DND-41 (cell line): ENCODE data around the gene ANGPTL1.

Experiments
- ATAC-seq: fragments of 200-7000 bp; cut with Tn5 transposase; 3 replicates; pipeline ENCODE4 v1.9.1; 2021; ENCODE audit warnings: low read depth; ENCODE audit not compliant: insufficient read depth
- DNase-seq: peaks from one replicate; pipeline ENCODE4 v3.0.0-alpha.2; 2020
- H2AFZ ChIP-seq: 2 replicates; pipeline ENCODE4 v1.6.0; 2012; ENCODE audit warnings: low read depth, low read length
- H3K27ac ChIP-seq: 2 replicates; pipeline ENCODE4 v1.5.1; 2012; ENCODE audit warnings: low read length, inconsistent platforms
- H3K27me3 ChIP-seq: fragments of 200-600 bp; sonication (generic); 2 replicates; pipeline ENCODE4 v1.6.0; 2012; ENCODE audit warnings: low read length, mild to moderate bottlenecking, inconsistent platforms; ENCODE audit not compliant: insufficient read depth, poor library complexity
- H3K36me3 ChIP-seq: 2 replicates; pipeline ENCODE4 v1.5.1; 2012; ENCODE audit warnings: low read length, inconsistent platforms; ENCODE audit not compliant: insufficient read depth
- H3K4me1 ChIP-seq: 2 replicates; pipeline ENCODE4 v1.5.1; 2012; ENCODE audit warnings: mild to moderate bottlenecking, low read length; ENCODE audit not compliant: insufficient read depth
- H3K4me2 ChIP-seq: 2 replicates; pipeline ENCODE4 v1.6.0; 2012; ENCODE audit warnings: mild to moderate bottlenecking, moderate library complexity, low read length, inconsistent platforms; ENCODE audit not compliant: insufficient read depth
- H3K4me3 ChIP-seq, 2 experiments: fragments of 200-600 bp in 1 of 2; shearing (Covaris generic) in 1 of 2; 2 replicates each; pipeline ENCODE4 v1.5.1; 2012 to 2016; ENCODE audit warnings: inconsistent platforms in 2 of 2, low read length in 2 of 2, mild to moderate bottlenecking in 2 of 2, low read depth in 1 of 2, moderate library complexity in 1 of 2
- H3K79me2 ChIP-seq: 2 replicates; pipeline ENCODE4 v1.6.0; 2012; ENCODE audit warnings: low read length, inconsistent platforms; ENCODE audit not compliant: insufficient read depth
- H3K9ac ChIP-seq: 2 replicates; pipeline ENCODE4 v1.6.0; 2012; ENCODE audit warnings: low read depth, mild to moderate bottlenecking, inconsistent platforms, low read length, moderate library complexity
- H3K9me3 ChIP-seq: 2 replicates; pipeline ENCODE4 v1.5.1; 2012; ENCODE audit warnings: low read length, moderate library complexity, mild to moderate bottlenecking, inconsistent platforms; ENCODE audit not compliant: insufficient read depth, severe bottlenecking
- H4K20me1 ChIP-seq: 2 replicates; pipeline ENCODE4 v1.6.0; 2012; ENCODE audit warnings: low read length; ENCODE audit not compliant: insufficient read depth
- EZH2 ChIP-seq: IDR thresholded peaks from 3 replicates; pipeline ENCODE4 v1.6.1; 2012; ENCODE audit warnings: borderline replicate concordance, low read depth, mild to moderate bottlenecking, moderate library complexity, low read length, inconsistent platforms; ENCODE audit not compliant: severe bottlenecking
- TF ChIP-seq, protein P1 (sequence below): IDR thresholded peaks from 2 replicates; pipeline ENCODE4 v1.5.1; 2012; ENCODE audit warnings: borderline replicate concordance, low read length, moderate library complexity, mild to moderate bottlenecking; ENCODE audit not compliant: poor library complexity, severe bottlenecking; ENCODE audit errors: extremely low read depth

ANGPTL1 gene

DNA sequence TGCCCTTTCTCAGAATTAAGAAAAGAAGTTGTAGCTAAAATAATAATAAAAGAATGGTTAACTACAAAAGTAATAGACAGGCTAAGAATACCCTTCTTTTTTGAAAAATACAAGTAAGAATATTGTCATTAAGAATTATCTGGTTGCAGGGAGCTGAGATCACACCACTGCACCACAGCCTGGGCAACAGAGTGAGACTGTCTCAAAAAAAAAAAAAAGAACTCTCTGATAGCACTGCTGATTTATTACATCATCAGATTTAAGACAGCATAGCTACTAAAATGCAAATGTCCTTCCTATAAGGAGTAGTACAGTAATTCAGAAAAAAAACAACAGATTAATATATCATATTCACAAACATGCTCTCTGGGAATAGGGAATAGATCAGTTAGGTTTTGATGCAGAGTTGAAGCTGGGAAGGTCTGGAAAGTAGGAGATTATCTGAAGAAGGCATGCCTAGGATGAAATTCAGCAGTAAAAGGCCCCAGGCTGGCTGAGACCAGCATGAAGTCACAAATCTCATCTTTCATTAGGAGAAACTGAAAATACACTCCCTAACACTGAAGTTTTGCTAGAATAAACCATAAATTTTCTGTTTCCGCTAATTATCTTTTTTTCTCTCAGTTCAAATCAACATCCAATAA is 30.7 kb upstream of the ANGPTL1 start:
- peaks cover 6% of the 10 kb centered on the region for H3K36me3 ChIP-seq
- H3K9ac ChIP-seq, result no peak overlapping the region
- no peak overlapping the region for H3K27ac ChIP-seq
- no peaks in the 10 kb centered on the region; the same call in 1 of the 2 replicates for H3K4me1 ChIP-seq
- no peaks in the 10 kb centered on the region for H3K27me3 ChIP-seq
- no peak overlapping the region for H2AFZ ChIP-seq
- DNase-seq, result no peak
- no peaks in the 10 kb centered on the region for H3K79me2 ChIP-seq
- H3K9me3 ChIP-seq, result no peaks in the 10 kb centered on the region
- ATAC-seq, result no peak
- H4K20me1 ChIP-seq, result no peaks in the 10 kb centered on the region
- no peak overlapping the region for H3K4me3 ChIP-seq
- TF ChIP-seq, protein P1, sequence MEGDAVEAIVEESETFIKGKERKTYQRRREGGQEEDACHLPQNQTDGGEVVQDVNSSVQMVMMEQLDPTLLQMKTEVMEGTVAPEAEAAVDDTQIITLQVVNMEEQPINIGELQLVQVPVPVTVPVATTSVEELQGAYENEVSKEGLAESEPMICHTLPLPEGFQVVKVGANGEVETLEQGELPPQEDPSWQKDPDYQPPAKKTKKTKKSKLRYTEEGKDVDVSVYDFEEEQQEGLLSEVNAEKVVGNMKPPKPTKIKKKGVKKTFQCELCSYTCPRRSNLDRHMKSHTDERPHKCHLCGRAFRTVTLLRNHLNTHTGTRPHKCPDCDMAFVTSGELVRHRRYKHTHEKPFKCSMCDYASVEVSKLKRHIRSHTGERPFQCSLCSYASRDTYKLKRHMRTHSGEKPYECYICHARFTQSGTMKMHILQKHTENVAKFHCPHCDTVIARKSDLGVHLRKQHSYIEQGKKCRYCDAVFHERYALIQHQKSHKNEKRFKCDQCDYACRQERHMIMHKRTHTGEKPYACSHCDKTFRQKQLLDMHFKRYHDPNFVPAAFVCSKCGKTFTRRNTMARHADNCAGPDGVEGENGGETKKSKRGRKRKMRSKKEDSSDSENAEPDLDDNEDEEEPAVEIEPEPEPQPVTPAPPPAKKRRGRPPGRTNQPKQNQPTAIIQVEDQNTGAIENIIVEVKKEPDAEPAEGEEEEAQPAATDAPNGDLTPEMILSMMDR, result no peak
- TF ChIP-seq EZH2, result no peak
- no peak overlapping the region for H3K4me2 ChIP-seq

DNA sequence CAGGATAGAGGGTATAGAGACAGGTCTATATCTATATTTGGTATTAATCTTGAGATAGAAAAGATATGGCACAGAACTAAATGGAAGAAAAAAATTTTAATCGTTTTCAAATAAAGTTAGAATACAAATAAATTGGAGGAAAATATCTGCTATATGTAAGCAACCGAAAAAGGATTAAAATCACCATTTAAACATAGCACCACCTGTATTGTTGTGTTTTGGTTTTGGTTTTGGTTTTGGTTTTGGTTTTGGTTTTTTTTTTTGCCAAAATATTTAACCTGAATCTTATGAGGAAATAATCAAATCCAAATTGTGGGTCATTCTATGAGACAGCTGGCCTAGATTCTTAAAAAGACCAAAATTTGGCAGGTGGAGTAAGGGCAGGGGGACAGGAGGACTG is 28.5 kb upstream of the ANGPTL1 start:
- Histone ChIP-seq H3K4me1 (no peaks in the 10 kb centered on the region; the same call in 1 of the 2 replicates), H3K27ac (no peak overlapping the region), H3K4me3 (no peak overlapping the region), H3K9me3 (no peaks in the 10 kb centered on the region), H3K4me2 (no peak overlapping the region), H4K20me1 (no peaks in the 10 kb centered on the region), H3K9ac (no peak overlapping the region), H3K36me3 (peaks cover 20% of the 10 kb centered on the region), H3K27me3 (no peaks in the 10 kb centered on the region), H2AFZ (no peak overlapping the region), H3K79me2 (no peaks in the 10 kb centered on the region)
- no peak for DNase-seq
- no peak for TF ChIP-seq EZH2
- TF ChIP-seq, protein P1, result no peak
- no peak for ATAC-seq

DNA sequence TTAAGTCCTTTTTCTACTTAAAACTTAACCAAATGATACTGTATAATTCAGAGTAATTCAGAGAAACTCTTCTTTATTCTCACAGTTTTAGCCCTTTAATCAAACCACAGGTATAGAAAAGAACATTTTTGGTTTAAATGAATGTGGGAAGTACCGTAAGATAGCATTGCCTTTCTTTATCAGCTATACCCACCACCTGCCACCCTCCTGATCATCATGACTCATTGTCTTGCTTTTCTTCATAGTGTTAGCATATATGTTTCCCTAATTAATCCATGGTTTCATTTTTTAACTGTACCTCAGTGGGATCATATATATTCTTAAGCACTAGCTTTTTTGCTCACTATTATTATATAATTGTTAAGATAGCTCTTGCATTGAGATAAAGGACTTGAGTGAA is 27.5 kb upstream of the ANGPTL1 start:
- Histone ChIP-seq H3K4me3 (no peak overlapping the region), H3K79me2 (no peaks in the 10 kb centered on the region), H3K27me3 (no peaks in the 10 kb centered on the region), H3K27ac (no peak overlapping the region), H3K36me3 (peaks cover 25% of the 10 kb centered on the region), H3K4me1 (no peaks in the 10 kb centered on the region; the same call in 1 of the 2 replicates), H2AFZ (no peak overlapping the region), H3K9me3 (no peaks in the 10 kb centered on the region), H4K20me1 (no peaks in the 10 kb centered on the region), H3K4me2 (no peak overlapping the region), H3K9ac (no peak overlapping the region)
- ATAC-seq, result no peak; the same call in 2 of the 3 replicates
- DNase-seq, result no peak
- TF ChIP-seq, protein P1, result no peak
- TF ChIP-seq EZH2, result no peak
